Naive thymus-derived CD4-positive, alpha-beta T cell (primary cell): Measurements from ENCODE around the gene VPS41. TPM values are rescaled to one million over a fixed set of nuclear protein-coding genes. Genes with fewer than 3 reads are reported as not detected.

Experiments
- ATAC-seq: fragments of 150-1000 bp; cut with Tn5 transposase; 2 replicates; pipeline ENCODE4 v1.10.0; 2021; ENCODE audit warnings: mild to moderate bottlenecking, moderate library complexity
- CTCF ChIA-PET: fragments of 350-600 bp; sonication (Branson Sonifier 250); formaldehyde crosslinking; loops from one replicate; lab custom pipeline; 2021; ENCODE audit warnings: antibody characterized with exemption; lab: Charles Lee
- POLR2A ChIA-PET: fragments of 350-600 bp; sonication (Branson Sonifier 250); formaldehyde crosslinking; loops from one replicate; lab custom pipeline; 2021; ENCODE audit warnings: antibody characterized with exemption, inconsistent platforms; lab: Charles Lee
- DNase-seq, 9 donors: peaks; one replicate each; pipeline versions ENCODE4 v3.0.0 to v3.0.0-alpha.2; 2020 to 2022; ENCODE audit warnings: mixed read lengths in 1 of 9
- H3K27ac ChIP-seq: one replicate; pipeline ENCODE4 v1.7.0; 2013; ENCODE audit warnings: mild to moderate bottlenecking, low read depth, low read length, moderate library complexity
- H3K27me3 ChIP-seq, 2 donors: one replicate each; pipeline ENCODE4 v1.7.0; 2013; ENCODE audit warnings: low read length in 2 of 2, mild to moderate bottlenecking in 2 of 2, moderate library complexity in 2 of 2; ENCODE audit not compliant: control insufficient read depth in 2 of 2, insufficient read depth in 2 of 2
- H3K36me3 ChIP-seq, 3 experiments: 1 replicate in 2 of 3; 2 replicates in 1 of 3; pipeline ENCODE4 v1.7.0; 2013; ENCODE audit warnings: low read length in 3 of 3, mild to moderate bottlenecking in 3 of 3, moderate library complexity in 1 of 3; ENCODE audit not compliant: insufficient read depth in 3 of 3, control insufficient read depth in 2 of 3
- H3K4me1 ChIP-seq, 2 donors: one replicate each; pipeline ENCODE4 v1.7.0; 2013; ENCODE audit warnings: low read length in 2 of 2, mild to moderate bottlenecking in 2 of 2, moderate library complexity in 1 of 2; ENCODE audit not compliant: control insufficient read depth in 2 of 2, insufficient read depth in 2 of 2
- H3K4me3 ChIP-seq: 2 replicates; pipeline ENCODE4 v1.7.0; 2013; ENCODE audit warnings: mild to moderate bottlenecking, low read length
- H3K9me3 ChIP-seq, 3 experiments: 1 replicate in 2 of 3; 2 replicates in 1 of 3; pipeline ENCODE4 v1.7.0; 2013; ENCODE audit warnings: low read length in 3 of 3; ENCODE audit not compliant: control insufficient read depth in 2 of 3
- H3K27ac Mint-ChIP-seq, 9 donors: one replicate each; pipeline ENCODE4 v1.8.0; 2020 to 2022; ENCODE audit warnings: mixed read lengths in 9 of 9, mild to moderate bottlenecking in 8 of 9, moderate library complexity in 5 of 9, inconsistent platforms in 2 of 9
- H3K27me3 Mint-ChIP-seq, 5 donors: one replicate each; pipeline ENCODE4 v1.8.0; 2021 to 2022; ENCODE audit warnings: mixed read lengths in 5 of 5, mild to moderate bottlenecking in 1 of 5
- H3K36me3 Mint-ChIP-seq, 5 donors: one replicate each; pipeline ENCODE4 v1.8.0; 2020 to 2022; ENCODE audit warnings: mixed read lengths in 5 of 5, mild to moderate bottlenecking in 3 of 5, inconsistent platforms in 1 of 5
- H3K4me1 Mint-ChIP-seq, 7 donors: one replicate each; pipeline ENCODE4 v1.8.0; 2020 to 2022; ENCODE audit warnings: mixed read lengths in 7 of 7, mild to moderate bottlenecking in 3 of 7, inconsistent platforms in 1 of 7
- H3K4me3 Mint-ChIP-seq, 10 donors: one replicate each; pipeline ENCODE4 v1.8.0; 2020 to 2022; ENCODE audit warnings: mild to moderate bottlenecking in 10 of 10, mixed read lengths in 10 of 10, moderate library complexity in 6 of 10, inconsistent platforms in 2 of 10
- H3K9me3 Mint-ChIP-seq, 11 donors: one replicate each; pipeline ENCODE4 v1.8.0; 2020 to 2022; ENCODE audit warnings: mixed read lengths in 11 of 11, mild to moderate bottlenecking in 4 of 11, inconsistent platforms in 1 of 11, moderate library complexity in 1 of 11
- intact Hi-C, 2 donors: fragments of 100-400 bp; cut with micrococcal nuclease; formaldehyde crosslinking; loops; one replicate each; pipeline ENCODE4 v1.15.1; 2023
- polyA plus RNA-seq, 2 donors: library from polyadenylated mRNA; unstranded; fragments of 300-500 nt; fragmentation: Illumina TruSeq; gene quantifications; one replicate each; pipeline ENCODE4 v1.2.3, GENCODE V29; 2021
- total RNA-seq, 6 experiments: library from RNA in 5 of 6; stranded (reverse) in 5 of 6; gene quantifications; 1 replicate in 5 of 6; 2 replicates in 1 of 6; pipeline ENCODE4 v1.2.3 and lab custom pipeline; 2021 to 2026

Gene VPS41
- total and polyA plus RNA-seq, 7 experiments from 2014 or later, result 33.1 to 65.0 (median 59.8) TPM

GRCh38 chr7:38840736-38841460 is 68.1 kb downstream of the VPS41 start:
- H3K27me3 Mint-ChIP-seq, result no peaks in the 10 kb centered on the region
- H3K27me3 ChIP-seq, result no peaks in the 10 kb centered on the region
- CTCF ChIA-PET, result no interaction called here

GRCh38 chr7:38839851-38840250 is 69.1 kb downstream of the VPS41 start:
- DNase-seq (no peak), ATAC-seq (no peak)
- Histone ChIP-seq H3K36me3 (no peaks in the 10 kb centered on the region), H3K27ac (no peak overlapping the region), H3K4me3 (no peak overlapping the region), H3K9me3 (no peaks in the 10 kb centered on the region), H3K4me1 (no peaks in the 10 kb centered on the region), H3K27me3 (no peaks in the 10 kb centered on the region)
- ChIA-PET CTCF (no interaction called here), POLR2A (no interaction called here)
- Mint-ChIP-seq H3K27ac (no peak overlapping the region), H3K4me1 (peaks cover 0 to 26% (median 14%) of the 10 kb centered on the region in 7 donors), H3K36me3 (peaks cover 7 to 42% (median 25%) of the 10 kb centered on the region in 5 donors), H3K4me3 (no peak overlapping the region), H3K27me3 (no peaks in the 10 kb centered on the region), H3K9me3 (peaks cover 0 to 6% (median 0%) of the 10 kb centered on the region in 11 donors)
- intact Hi-C loops, result no loop called here

More at GRCh38 chr7:38840736-38841460, 68.1 kb downstream of the VPS41 start:
- Histone ChIP-seq H3K4me1 (no peaks in the 10 kb centered on the region), H3K4me3 (no peak overlapping the region), H3K9me3 (no peaks in the 10 kb centered on the region), H3K27ac (no peak overlapping the region), H3K36me3 (no peaks in the 10 kb centered on the region)
- Mint-ChIP-seq H3K4me3 (no peak overlapping the region), H3K27ac (no peak overlapping the region), H3K36me3 (peaks cover 7 to 42% (median 25%) of the 10 kb centered on the region in 5 donors), H3K4me1 (peaks cover 0 to 26% (median 16%) of the 10 kb centered on the region in 7 donors), H3K9me3 (peaks cover 0 to 6% (median 0%) of the 10 kb centered on the region in 11 donors)
- POLR2A ChIA-PET, result no interaction called here
- no peak for ATAC-seq
- no peak for DNase-seq
- intact Hi-C loops, result no loop called here

GRCh38 chr7:38838725-38839385 is 70.1 kb downstream of the VPS41 start:
- H3K27ac ChIP-seq, result no peak overlapping the region
- H3K27ac Mint-ChIP-seq, result no peak overlapping the region
- H3K27me3 Mint-ChIP-seq, result no peaks in the 10 kb centered on the region
- peaks cover 0 to 6% (median 0%) of the 10 kb centered on the region in 11 donors for H3K9me3 Mint-ChIP-seq
- peaks cover 7 to 42% (median 25%) of the 10 kb centered on the region in 5 donors for H3K36me3 Mint-ChIP-seq
- H3K4me3 ChIP-seq, result no peak overlapping the region
- no peak overlapping the region for H3K4me3 Mint-ChIP-seq
- H3K9me3 ChIP-seq, result no peaks in the 10 kb centered on the region
- H3K4me1 Mint-ChIP-seq, result peaks cover 0 to 26% (median 14%) of the 10 kb centered on the region in 7 donors
- CTCF ChIA-PET, result interaction anchor here (0.7 kb wide), 1 partner anchor 90 kb away, joined by 7 read pairs; no protein-coding TSS in a partner anchor
- no peaks in the 10 kb centered on the region for H3K36me3 ChIP-seq
- intact Hi-C loops, result no loop called here
- DNase-seq (no peak), ATAC-seq (no peak)
- no peaks in the 10 kb centered on the region for H3K27me3 ChIP-seq
- H3K4me1 ChIP-seq, result no peaks in the 10 kb centered on the region
- POLR2A ChIA-PET, result no interaction called here

GRCh38 chr7:38834357-38834756 is 74.6 kb downstream of the VPS41 start:
- Mint-ChIP-seq H3K27ac (no peak overlapping the region), H3K27me3 (no peaks in the 10 kb centered on the region), H3K36me3 (peaks cover 4 to 45% (median 16%) of the 10 kb centered on the region in 5 donors), H3K9me3 (peaks cover 0 to 5% (median 0%) of the 10 kb centered on the region in 11 donors), H3K4me3 (no peak overlapping the region), H3K4me1 (peaks cover 0 to 24% (median 16%) of the 10 kb centered on the region in 7 donors)
- DNase-seq (no peak), ATAC-seq (no peak)
- POLR2A ChIA-PET, result no interaction called here
- Histone ChIP-seq H3K27ac (no peak overlapping the region), H3K27me3 (no peaks in the 10 kb centered on the region), H3K4me1 (no peaks in the 10 kb centered on the region), H3K36me3 (no peaks in the 10 kb centered on the region), H3K9me3 (no peaks in the 10 kb centered on the region), H3K4me3 (no peak overlapping the region)
- CTCF ChIA-PET, result no interaction called here
- intact Hi-C loops, result no loop called here

GRCh38 chr7:38833329-38833728 is 75.7 kb downstream of the VPS41 start:
- Mint-ChIP-seq H3K36me3 (peaks cover 4 to 44% (median 21%) of the 10 kb centered on the region in 5 donors), H3K9me3 (peaks cover 0 to 4% (median 0%) of the 10 kb centered on the region in 11 donors), H3K4me1 (peaks cover 0 to 24% (median 16%) of the 10 kb centered on the region in 7 donors), H3K4me3 (no peak overlapping the region), H3K27me3 (no peaks in the 10 kb centered on the region), H3K27ac (no peak overlapping the region)
- Histone ChIP-seq H3K4me1 (no peaks in the 10 kb centered on the region), H3K4me3 (no peak overlapping the region), H3K27me3 (no peaks in the 10 kb centered on the region), H3K36me3 (no peaks in the 10 kb centered on the region), H3K9me3 (no peaks in the 10 kb centered on the region), H3K27ac (no peak overlapping the region)
- ChIA-PET CTCF (no interaction called here), POLR2A (no interaction called here)
- ATAC-seq, result no peak
- DNase-seq, result no peak
- intact Hi-C loops, result no loop called here

- DNase-seq, result no peak
- Histone ChIP-seq H3K27me3 (no peaks in the 10 kb centered on the region), H3K4me1 (no peaks in the 10 kb centered on the region), H3K9me3 (no peaks in the 10 kb centered on the region), H3K36me3 (no peaks in the 10 kb centered on the region), H3K27ac (no peak overlapping the region), H3K4me3 (no peak overlapping the region)
- Mint-ChIP-seq H3K27me3 (no peaks in the 10 kb centered on the region), H3K4me3 (no peak overlapping the region), H3K9me3 (no peaks in the 10 kb centered on the region), H3K27ac (peak overlapping the region in 1 of 9 donors; percentile 37), H3K4me1 (peaks cover 0 to 20% (median 12%) of the 10 kb centered on the region in 7 donors), H3K36me3 (peaks cover 2 to 37% (median 16%) of the 10 kb centered on the region in 5 donors)
- CTCF ChIA-PET, result interaction anchor here (0.6 kb wide), 1 partner anchor 689 kb away, joined by 3 read pairs; no protein-coding TSS in a partner anchor
- no peak for ATAC-seq
- intact Hi-C loops, result no loop called here
- POLR2A ChIA-PET, result no interaction called here
Measured at GRCh38 chr7:38831259-38831996, 77.6 kb downstream of the VPS41 start.
